Astrocyte (in vitro differentiated cells and primary cell): ENCODE data around the gene DLGAP1. TPM values are rescaled to one million over a fixed set of nuclear protein-coding genes. Genes with fewer than 3 reads are reported as not detected.

Source experiments
- DNase-seq: peaks from one replicate; pipeline ENCODE4 v3.0.0-alpha.2; 2010; ENCODE audit warnings: low read depth
- FAIRE-seq: peaks from 2 replicates; lab custom pipeline; 2011; peaks lifted over from hg19 to GRCh38; lab: Jason Lieb, UNC
- H2AFZ ChIP-seq: 2 replicates; pipeline ENCODE4 v1.6.0; 2012; ENCODE audit warnings: low read depth, low read length, inconsistent platforms
- H3K27ac ChIP-seq: 2 replicates; pipeline ENCODE4 v1.5.1; 2011; ENCODE audit warnings: low read depth, low read length, inconsistent platforms
- H3K27me3 ChIP-seq: 2 replicates; pipeline ENCODE4 v1.6.0; 2011; ENCODE audit warnings: low read length, inconsistent platforms; ENCODE audit not compliant: insufficient read depth
- H3K36me3 ChIP-seq: 2 replicates; pipeline ENCODE4 v1.5.1; 2011; ENCODE audit warnings: low read length, inconsistent platforms; ENCODE audit not compliant: insufficient read depth
- H3K4me1 ChIP-seq: 2 replicates; pipeline ENCODE4 v1.5.1; 2011; ENCODE audit warnings: low read length, inconsistent platforms; ENCODE audit not compliant: insufficient read depth
- H3K4me2 ChIP-seq: 2 replicates; pipeline ENCODE4 v1.6.0; 2012; ENCODE audit warnings: low read length, inconsistent platforms
- H3K4me3 ChIP-seq: 2 replicates; pipeline ENCODE4 v1.5.1; 2011; ENCODE audit warnings: low read depth, mild to moderate bottlenecking, low read length, inconsistent platforms; ENCODE audit not compliant: insufficient read depth
- H3K79me2 ChIP-seq: 2 replicates; pipeline ENCODE4 v1.6.0; 2012; ENCODE audit warnings: mild to moderate bottlenecking, low read length, inconsistent platforms; ENCODE audit not compliant: insufficient read depth
- H3K9ac ChIP-seq: 2 replicates; pipeline ENCODE4 v1.6.0; 2012; ENCODE audit warnings: mild to moderate bottlenecking, low read length, inconsistent platforms
- H3K9me3 ChIP-seq: 2 replicates; pipeline ENCODE4 v1.5.1; 2012; ENCODE audit warnings: low read depth, mild to moderate bottlenecking, low read length, inconsistent platforms; ENCODE audit not compliant: insufficient read depth
- H4K20me1 ChIP-seq: 2 replicates; pipeline ENCODE4 v1.6.0; 2012; ENCODE audit warnings: low read length, inconsistent platforms; ENCODE audit not compliant: insufficient read depth
- H3K27ac Mint-ChIP-seq: one replicate; pipeline ENCODE4 v1.8.0; 2021; ENCODE audit warnings: mild to moderate bottlenecking, mixed read lengths; ENCODE audit not compliant: unreplicated experiment
- H3K27me3 Mint-ChIP-seq: one replicate; pipeline ENCODE4 v1.8.0; 2021; ENCODE audit warnings: low read depth, mixed read lengths; ENCODE audit not compliant: unreplicated experiment
- H3K36me3 Mint-ChIP-seq: one replicate; pipeline ENCODE4 v1.8.0; 2021; ENCODE audit warnings: low read depth, mixed read lengths; ENCODE audit not compliant: unreplicated experiment
- H3K4me1 Mint-ChIP-seq: one replicate; pipeline ENCODE4 v1.8.0; 2021; ENCODE audit warnings: low read depth, mixed read lengths; ENCODE audit not compliant: unreplicated experiment
- H3K4me3 Mint-ChIP-seq: one replicate; pipeline ENCODE4 v1.8.0; 2021; ENCODE audit warnings: mild to moderate bottlenecking, moderate library complexity, mixed read lengths; ENCODE audit not compliant: unreplicated experiment
- H3K9me3 Mint-ChIP-seq: one replicate; pipeline ENCODE4 v1.8.0; 2021; ENCODE audit warnings: mild to moderate bottlenecking, mixed read lengths; ENCODE audit not compliant: unreplicated experiment
- EZH2 ChIP-seq: IDR thresholded peaks from 2 replicates; pipeline ENCODE4 v1.6.1; 2012; ENCODE audit warnings: mild to moderate bottlenecking, low read length, inconsistent platforms; ENCODE audit not compliant: insufficient read depth
- total RNA-seq: library from RNA; stranded (reverse); gene quantifications from 2 replicates; pipeline ENCODE4 v1.2.1, GENCODE V29; 2021
- TF ChIP-seq, protein P1 (sequence below): IDR thresholded peaks from 2 replicates; pipeline ENCODE4 v1.5.1; 2011; ENCODE audit warnings: low read depth, mild to moderate bottlenecking, inconsistent platforms, low read length, moderate library complexity; ENCODE audit not compliant: insufficient read depth

Gene DLGAP1
- total RNA-seq, 1 donor from 2014 or later, result 2.3 TPM

DNA sequence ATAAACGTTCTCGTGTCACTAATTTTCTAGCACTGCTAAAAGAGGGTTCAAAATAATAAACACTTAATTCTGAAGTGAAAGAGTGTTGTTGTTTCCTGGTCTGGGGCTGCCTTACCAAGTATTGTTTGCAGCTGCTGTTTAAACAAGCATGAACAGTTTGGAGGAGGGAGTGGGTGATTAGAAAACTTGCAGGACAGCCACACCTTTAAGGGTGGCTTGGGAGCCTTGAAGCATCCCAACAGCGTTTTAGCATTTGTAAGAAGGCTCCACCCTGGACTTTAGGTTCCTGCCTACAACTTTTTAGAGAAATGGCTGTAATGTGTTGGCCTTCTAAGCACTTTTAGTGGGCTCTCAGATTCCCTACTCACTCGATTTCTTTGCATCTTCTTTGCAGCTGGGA is 633.6 kb downstream of the DLGAP1 start:
- no peak overlapping the region for H3K4me3 ChIP-seq
- no peaks in the 10 kb centered on the region for H4K20me1 ChIP-seq
- H3K4me1 ChIP-seq, result peaks cover 10% of the 10 kb centered on the region
- H3K79me2 ChIP-seq, result no peaks in the 10 kb centered on the region
- Mint-ChIP-seq H3K4me1 (peaks cover 10% of the 10 kb centered on the region), H3K27ac (no peak overlapping the region), H3K9me3 (no peaks in the 10 kb centered on the region), H3K36me3 (no peaks in the 10 kb centered on the region), H3K27me3 (no peaks in the 10 kb centered on the region), H3K4me3 (no peak overlapping the region)
- H3K9ac ChIP-seq, result no peak overlapping the region
- no peaks in the 10 kb centered on the region for H3K36me3 ChIP-seq
- no peak overlapping the region for H3K27ac ChIP-seq
- DNase-seq (no peak), FAIRE-seq (no peak)
- H3K27me3 ChIP-seq, result no peaks in the 10 kb centered on the region
- TF ChIP-seq, protein P1, sequence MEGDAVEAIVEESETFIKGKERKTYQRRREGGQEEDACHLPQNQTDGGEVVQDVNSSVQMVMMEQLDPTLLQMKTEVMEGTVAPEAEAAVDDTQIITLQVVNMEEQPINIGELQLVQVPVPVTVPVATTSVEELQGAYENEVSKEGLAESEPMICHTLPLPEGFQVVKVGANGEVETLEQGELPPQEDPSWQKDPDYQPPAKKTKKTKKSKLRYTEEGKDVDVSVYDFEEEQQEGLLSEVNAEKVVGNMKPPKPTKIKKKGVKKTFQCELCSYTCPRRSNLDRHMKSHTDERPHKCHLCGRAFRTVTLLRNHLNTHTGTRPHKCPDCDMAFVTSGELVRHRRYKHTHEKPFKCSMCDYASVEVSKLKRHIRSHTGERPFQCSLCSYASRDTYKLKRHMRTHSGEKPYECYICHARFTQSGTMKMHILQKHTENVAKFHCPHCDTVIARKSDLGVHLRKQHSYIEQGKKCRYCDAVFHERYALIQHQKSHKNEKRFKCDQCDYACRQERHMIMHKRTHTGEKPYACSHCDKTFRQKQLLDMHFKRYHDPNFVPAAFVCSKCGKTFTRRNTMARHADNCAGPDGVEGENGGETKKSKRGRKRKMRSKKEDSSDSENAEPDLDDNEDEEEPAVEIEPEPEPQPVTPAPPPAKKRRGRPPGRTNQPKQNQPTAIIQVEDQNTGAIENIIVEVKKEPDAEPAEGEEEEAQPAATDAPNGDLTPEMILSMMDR, result no peak
- TF ChIP-seq EZH2, result no peak
- no peak overlapping the region for H2AFZ ChIP-seq
- no peak overlapping the region for H3K4me2 ChIP-seq
- H3K9me3 ChIP-seq, result no peaks in the 10 kb centered on the region

DNA sequence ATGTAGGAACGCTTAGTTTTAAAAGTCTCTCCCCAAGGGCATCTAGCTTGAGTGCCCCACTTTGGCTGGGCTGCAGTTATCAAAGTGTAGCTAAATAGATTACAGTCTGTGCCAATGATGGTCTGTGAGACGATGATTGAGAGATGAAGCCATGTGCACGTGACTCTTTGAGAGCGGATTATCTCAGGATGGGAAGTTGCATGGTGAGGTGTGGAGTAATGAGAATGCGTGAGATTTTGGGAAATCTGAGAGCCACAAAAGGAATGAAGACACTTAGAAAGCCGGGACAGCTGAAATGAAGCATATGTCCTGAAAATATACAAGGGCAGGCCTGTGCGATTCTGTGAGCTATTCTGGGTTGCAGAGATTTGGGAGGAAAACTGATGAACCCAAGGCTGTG is 635.1 kb downstream of the DLGAP1 start:
- no peak for FAIRE-seq

More for the DNA sequence above, 635.1 kb downstream of the DLGAP1 start:
- Mint-ChIP-seq H3K4me1 (peaks cover 11% of the 10 kb centered on the region), H3K9me3 (no peaks in the 10 kb centered on the region), H3K27ac (no peak overlapping the region), H3K4me3 (no peak overlapping the region), H3K27me3 (no peaks in the 10 kb centered on the region), H3K36me3 (no peaks in the 10 kb centered on the region)
- Histone ChIP-seq H3K9me3 (no peaks in the 10 kb centered on the region), H3K9ac (no peak overlapping the region), H2AFZ (no peak overlapping the region), H3K4me2 (no peak overlapping the region), H3K79me2 (no peaks in the 10 kb centered on the region), H4K20me1 (no peaks in the 10 kb centered on the region), H3K27ac (no peak overlapping the region), H3K4me1 (peaks cover 17% of the 10 kb centered on the region), H3K27me3 (no peaks in the 10 kb centered on the region), H3K36me3 (no peaks in the 10 kb centered on the region), H3K4me3 (no peak overlapping the region)
- no peak for TF ChIP-seq EZH2
- TF ChIP-seq, protein P1, result no peak
- no peak for DNase-seq
